Measurements from ENCODE around the gene CHCHD6.

The CHCHD6 gene

DNA sequence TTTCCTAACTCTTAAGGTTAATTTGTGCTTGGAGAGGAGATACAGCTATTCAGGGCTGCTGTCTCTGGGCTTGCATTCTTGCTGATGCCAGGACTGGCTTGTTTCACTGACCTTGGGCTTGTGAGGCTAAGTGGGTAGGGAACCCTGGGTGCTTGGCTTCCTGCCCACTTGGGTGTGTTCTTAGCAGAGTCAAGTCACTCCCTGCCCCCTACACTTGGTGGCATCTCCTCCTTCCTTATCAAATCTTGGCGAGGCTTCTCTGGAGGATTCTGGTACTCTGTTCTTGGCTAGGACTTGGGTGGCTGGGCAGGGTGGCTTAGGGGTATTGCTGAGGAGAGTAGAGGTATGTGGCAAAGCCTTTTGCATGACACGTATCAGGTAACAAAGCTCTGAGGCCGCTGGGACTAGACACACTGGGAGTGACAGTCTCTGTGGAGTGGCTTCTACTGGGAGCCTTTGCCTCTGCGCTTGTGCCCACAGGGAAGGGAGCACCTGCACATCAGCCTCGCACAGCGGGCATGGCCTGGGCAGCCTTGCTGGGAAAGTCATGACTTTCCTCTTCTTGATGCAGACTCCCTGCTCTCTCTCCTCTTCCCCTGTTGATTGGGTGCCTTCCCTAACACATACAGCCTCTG, 41.8 kb downstream of the CHCHD6 start:
- no peak for DNase-seq

DNA sequence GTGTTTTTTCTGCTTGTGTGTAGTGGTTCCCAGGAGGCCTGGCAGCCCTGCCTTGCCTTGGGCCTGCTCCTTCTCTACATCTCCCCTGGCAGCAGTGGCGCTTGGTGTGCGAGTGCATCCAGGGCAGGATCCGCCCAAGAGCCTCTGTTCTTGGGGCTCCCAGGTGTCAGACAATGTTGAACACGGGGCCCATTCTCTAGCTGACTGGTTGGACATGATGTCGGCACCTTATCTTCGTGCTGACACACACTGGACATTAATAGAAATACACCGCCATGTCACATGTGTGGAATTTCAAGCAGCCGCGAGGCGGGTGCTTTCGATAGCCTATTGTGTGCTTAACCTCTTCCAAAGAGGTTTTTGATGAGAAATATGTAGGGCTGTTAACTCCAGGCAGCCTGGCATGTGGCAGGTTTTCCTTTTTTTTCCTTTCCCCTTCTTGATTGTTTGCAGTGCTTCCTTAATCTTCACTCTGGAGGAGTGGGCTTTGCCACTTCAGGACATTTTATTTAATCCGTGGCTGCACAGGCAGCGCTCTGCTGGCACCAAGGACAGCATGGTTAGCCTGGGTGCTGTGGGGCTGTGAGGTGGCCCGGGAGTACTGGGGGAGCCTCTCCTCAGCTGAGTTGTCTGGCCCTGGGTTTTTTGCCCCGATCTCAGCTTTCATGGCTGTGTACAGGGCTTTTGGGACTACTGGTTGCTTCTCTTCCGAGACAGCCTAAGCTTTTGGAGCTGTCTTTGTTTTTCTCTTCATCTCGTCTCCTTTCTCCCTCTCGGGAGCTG, 42.5 kb downstream of the CHCHD6 start:
- no peak for DNase-seq

DNA sequence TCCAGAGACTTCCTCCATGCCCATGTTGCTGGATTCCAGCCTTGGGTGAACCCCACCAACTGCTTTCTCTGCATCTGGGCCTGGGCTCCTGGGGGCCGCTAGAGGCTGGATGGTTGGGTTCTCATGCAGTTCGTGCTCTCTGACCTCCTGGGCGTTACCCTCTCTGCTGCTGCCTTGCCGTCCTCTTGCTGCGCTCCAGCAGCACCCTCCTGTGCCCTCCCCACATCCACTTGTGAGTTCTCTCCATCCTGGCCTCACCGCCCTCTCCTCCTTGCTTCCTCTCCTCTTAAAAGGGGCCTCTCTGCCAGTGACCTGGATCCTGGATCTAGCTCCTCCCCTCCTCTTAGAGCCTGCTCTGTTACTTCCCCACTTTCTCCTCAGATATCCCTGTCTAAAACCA, 43.7 kb downstream of the CHCHD6 start:
- no peak for DNase-seq

DNA sequence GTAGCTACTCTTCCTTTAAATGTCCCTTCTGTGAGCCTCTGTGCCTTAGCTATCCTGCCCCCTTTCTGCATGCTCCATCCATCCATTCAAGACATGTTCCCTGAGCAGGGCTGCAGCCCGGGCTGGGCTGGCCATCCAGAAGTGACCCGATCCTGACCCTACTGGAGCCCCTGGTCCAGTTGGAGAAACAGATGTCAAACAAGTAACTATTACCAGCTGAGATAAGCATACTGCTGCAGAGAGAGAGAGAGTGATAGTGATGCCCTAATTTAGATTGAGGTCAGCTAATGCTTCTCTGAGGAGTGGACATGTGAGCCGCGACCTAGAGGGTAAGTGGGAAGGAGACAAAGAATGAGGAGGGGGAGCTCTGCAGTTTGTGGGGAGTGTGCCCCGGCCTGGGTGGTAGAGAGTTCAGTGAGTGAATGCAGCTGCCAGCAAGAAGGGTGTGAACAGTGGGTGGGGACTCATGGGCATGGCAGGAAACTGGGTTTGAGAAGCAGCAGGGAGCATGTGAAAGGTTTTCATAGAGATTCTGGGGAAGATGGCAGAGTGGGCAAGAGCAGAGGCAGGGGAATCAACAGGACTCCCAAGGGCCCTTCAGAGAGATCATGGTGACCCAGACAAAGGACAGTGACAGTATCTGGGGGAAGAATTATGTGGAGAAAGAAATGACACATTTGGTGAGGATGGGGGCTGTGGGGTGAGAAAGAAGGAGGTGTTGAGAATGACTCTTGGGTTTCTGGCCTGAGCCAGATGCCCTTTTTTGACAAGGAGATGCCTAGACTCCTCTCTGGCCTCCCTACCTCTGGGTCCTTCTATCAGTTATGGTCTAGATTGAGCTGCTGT, 44.9 kb downstream of the CHCHD6 start:
- no peak for DNase-seq

DNA sequence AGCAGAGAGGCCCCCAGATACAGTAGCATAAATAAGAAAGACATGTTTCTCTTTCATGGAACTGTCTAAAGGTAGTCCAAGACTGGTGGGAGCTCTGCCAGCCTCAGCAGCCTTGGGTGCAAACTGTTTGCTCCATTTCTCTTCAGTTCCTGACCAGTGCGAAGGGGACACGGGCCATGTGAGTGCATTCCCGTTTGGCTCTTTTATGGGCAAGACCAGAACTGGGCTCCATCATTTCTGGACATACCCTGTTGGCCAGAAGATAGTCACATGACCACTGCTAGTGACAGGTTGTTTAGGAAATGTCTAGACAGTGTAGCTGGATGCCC, 45.5 kb downstream of the CHCHD6 start:
- DNase-seq, result no peak

DNA sequence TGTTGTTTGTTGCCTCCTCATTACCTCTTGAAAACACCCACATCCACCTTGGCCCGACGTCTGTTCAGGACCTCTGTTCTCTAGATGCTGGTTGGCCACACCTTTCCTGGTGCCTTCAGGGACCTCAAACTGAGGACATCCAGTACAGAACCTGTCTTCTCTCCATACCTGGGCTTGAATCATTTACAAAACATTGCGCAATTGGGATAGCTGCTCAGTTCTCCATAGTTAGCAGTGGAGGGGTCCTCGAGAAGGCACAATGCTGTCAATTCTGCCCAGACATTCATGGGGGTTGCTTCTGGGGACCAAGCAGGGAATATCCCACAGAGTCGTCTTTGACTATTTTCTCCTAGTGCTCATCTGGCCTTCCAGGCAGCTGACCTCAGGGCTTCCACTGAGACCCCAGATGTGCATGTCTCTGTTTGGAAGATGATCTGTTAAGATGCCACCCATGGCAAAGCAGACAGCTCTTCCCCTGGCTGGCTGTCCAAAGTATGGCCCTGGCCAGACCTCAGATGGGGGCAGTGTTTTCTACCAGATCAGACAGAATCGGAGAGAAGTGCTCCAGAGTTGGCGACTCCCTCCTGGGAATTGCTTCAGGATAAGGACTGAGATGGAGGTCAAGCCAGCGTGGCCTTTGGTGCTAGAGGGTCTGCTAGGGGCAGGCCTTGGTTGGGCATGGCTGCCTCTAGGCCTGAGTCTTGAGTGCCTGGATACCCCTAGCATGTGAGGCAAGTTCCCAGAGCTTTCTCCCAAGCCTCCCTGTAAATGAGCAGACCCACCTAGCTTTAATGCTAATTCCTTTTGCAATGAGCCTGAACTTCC, 46.1 kb downstream of the CHCHD6 start:
- DNase-seq, result no peak

DNA sequence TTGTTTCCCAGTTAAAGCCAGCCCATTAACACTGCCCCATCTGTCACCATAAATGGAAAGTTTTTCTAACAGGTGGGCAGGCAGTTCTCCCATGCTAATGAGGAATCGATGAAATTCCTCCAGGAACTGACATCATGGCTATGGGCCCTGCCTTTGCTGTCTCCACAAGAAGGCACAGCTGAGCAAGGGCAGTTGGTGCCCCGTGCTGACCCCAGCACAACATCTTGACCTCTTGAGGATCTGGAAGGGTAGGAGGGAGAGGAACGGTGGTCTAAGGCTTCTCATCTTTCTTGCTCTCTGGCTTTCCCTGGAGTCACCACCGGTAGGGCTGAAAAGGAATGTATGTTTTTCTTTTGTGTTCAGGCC, 46.7 kb downstream of the CHCHD6 start:
- DNase-seq, result no peak

DNA sequence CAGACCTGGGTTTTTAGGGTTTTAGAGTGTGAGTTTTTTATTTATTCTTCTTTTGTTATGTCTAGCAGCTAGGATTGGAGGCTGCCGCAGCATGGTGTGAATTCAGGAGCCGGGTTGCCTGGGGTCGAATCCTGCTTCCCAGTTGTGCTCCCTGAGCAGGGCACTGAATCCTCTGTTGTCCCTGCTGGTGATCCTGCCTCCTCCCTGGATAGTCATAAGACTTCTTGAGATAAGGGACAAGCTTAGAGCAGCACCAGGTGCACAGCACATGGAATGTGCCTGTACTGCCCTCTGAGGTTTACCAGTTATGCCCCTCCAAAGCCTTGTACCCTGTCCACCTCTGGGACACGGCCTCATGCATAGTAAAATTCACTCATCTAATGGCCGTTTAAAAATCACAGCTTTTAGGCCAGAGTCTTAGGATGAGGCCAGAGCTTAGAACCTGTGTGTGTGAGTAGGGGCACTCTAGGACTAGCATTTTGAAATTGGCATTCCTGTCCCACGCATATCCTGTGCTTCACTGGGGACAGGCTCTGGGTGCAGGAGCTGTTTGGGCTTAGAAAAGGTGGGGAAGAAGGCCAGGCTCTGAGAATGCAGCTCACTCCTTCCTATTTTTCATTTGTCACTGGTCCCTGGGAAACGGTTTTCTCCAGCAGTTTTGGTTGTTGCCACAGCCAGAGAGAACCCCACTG, 47.7 kb downstream of the CHCHD6 start:
- no peak for DNase-seq

DNA sequence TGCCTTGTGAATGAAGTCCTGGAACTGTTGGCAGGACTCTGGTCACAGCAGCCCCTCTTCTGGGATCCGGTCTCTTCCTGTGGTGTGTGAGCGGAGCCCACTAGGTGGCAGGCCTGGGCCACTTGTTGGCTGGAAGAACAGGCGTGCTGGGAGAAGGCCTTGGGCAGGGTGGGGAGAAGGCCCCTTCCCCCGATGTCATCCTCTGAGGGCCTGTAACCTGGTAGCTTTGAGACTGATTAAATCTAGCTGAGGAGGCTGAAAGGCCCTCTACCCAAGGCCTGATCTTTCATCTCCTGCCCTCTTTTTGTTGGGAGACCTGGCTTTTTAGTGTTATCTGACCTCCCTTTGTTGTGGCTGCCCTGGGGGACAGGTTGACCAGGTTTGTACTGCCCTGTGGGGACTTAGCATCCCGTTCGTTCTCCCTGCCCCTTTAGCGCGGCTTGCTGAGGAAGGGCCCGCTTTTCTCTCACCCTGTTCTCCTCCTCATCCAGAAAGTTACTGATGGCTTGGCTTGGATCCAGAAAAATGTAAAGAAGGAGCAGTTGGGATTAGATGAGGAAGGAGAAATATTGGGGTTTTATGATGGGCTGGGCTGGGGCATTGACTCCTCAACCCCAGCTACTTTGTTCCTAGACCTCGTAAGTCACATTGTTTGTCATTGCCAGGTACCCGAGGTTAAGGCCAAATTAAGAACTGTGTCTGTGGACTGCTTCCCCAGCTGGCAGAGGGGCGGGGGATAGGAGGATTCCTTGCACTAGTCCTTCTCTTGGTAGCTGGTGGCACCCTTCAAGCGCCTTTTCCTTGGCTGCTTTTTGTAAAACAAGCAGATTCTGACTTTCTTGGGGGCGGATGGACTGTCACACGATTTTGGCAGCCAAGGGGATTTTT, 48.5 kb downstream of the CHCHD6 start:
- peak; percentile 57 for DNase-seq

DNA sequence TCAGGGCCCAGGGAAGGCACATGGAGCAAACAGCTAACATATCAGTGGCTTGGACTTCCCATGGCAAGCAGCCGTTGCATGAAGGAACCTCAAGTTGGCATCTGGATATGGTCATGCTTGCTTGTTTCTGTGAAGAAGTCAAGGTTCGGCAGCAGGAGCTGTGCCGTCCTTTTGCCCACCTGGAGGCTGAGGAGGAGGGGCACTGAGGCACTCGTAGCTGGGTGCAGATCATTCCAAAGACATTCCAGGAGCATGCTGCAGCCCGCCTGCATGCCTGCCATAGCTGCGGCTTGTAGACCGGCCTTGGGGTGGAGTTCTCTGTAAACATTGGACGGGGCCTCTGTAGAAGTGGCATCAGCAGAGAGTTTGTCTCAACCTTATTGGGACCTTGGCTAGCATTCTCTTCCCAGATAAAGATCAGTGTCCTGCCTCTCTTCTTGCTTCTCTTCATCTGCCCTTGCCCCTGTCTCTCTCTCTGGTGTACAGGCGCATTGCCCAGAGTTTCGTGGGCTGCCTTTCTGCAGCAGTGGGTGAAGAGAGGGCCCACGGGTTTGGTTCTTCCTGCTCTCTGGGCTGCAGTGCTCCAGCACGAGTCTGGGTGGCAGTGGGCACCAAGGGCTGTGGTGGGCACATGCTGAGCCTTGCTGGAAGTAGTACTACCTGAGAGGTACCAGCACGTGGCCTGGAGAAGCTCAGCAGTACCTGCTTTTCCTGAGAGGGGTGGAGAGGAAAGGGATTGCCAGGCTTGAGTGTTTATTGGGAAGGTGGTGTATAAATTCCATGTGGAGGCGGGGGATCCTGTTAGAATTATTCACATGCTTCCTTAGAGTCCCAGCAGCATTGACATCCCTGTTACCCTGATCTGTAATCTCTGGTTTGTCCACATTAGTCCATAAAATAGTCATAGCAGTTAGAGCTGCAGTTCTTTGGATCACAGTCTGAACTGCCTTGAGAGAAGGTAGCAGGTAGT, 49.4 kb downstream of the CHCHD6 start:
- no peak for DNase-seq

DNA sequence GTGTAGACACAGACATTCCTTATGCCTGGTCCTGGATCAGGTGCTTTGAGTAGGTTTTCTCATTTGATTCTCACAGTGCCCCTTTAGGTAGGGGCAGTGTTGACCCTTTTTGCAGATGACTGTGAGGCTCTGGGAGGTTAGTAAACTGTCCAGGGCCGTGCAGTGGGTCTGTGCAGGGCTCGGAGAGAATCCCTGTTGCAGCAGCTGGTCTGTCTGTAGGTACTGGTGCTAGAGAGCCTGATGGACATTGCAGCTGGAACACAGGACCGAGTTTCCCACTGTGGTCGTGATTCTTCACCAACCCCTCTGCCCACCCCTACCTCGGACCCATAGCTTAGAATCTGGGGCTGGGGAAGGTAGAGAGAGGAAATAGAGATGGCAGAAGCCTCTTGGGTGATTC, 51.8 kb downstream of the CHCHD6 start:
- no peak for DNase-seq

DNA sequence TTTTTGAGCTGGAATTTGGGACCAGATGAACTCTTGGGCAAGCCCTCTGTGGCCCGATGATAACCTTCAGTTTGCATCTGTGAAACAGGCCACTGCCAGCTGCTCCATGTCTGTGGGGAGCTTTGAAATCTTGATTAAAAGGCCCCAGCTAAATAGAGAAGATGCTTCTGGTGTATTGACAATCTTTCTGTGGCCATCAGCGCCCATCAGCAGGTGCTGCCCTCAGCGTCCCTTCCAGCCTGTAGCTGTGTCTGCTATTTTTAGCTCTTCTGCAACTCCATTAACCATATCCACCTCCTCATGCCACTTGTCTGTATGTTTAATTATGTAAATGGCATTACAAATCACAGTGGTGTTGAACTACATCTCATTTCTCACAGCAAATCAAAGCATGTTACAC, 54.0 kb downstream of the CHCHD6 start:
- DNase-seq, result no peak

DNA sequence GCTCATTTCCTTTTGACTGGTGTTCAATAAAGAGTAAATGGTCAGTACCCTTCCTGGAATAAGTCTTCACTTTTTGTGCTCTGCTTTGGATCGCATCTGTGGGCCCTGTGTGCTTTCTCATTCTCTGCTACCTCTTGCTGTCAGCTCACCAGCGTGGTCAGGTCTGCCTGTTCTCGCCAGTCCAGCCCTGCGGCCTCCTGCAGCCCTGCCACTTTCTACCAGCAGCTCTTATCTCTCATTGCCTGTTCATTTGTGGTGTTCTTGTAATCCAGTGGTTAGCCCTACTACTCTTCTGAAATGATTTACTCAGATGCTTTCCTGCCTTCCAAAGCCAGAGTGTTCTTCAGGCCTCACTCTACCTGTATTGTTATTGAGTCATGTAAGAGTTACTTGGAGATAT, 54.8 kb downstream of the CHCHD6 start:
- no peak for DNase-seq

DNA sequence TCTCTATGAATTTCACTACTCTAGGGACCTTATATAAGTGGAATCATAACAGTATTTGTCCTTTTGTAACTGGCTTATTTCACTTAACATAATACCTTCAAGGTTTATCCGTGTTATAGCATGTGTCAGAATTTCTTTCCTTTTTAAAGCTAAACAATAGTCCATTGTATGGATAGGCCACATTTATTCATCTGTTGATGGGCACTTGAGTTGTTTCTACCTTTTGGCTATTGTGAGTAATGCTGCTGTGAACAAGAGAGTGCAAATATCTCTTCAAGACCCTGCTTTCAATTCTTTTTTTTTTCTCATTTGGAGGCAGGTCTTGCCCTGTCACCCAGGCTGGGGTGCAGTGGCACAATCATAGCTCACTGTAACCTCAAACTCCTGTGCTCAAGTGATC, 56.5 kb downstream of the CHCHD6 start:
- DNase-seq, result no peak

DNA sequence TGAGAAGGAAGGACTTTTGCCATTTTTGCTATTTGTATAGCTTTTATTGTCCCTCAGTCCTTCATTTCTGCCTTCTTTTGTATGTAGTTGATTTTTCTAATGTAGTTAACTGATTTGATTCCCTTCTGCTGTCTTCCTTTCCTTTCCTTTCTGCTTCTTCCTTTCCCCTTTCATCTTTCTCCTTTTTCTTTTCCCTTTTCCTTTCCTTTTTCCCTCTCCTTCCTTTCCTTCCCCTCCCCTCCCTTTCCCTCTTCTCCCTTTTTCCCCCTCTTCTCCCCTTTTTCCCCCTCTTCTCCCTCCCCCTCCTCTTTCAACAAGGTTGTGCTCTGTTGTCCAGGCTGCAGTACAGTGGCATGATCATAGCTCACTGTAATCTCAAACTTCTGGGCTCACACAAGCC, 59.0 kb downstream of the CHCHD6 start:
- no peak for DNase-seq

DNA sequence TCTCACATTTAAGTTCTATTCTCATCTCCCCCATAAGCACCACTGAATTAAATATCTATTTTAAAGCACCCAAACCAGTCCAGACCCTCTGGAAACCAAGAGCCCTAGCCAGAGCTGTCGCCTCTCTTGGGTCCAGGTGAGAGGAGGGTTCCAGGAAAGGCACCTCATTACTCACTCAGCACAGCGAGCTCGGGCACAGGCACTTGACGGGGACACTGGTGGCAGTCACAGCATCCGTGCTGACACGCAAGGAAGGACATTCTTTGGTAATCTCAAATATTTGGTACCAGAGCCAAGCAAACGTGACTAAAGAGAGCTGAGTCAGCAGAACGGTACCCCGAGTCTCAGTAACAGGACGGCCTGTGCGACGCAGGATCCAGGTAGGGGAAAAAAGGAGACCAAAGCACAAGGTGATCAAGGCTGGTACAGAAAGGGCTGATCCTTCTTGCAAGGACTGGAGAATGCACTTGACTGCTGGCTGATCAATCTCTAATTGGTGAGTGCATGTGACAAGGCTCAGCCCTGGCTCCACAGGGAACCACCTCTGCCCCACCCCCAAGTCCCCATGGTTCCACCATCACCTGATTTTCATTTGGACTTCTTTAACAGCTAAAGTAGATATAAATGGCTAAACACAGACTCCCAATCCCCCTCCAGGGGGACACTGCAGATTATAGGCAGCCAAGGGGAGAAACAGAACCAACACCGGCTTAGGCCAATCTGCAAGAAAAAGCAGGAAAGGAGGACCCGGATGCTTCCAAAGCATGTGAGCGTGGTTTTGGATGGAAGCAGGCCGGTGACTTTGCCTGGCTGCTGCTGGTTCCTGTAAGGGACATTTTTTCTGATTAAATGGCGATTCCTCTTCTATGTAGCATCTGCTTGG, 61.4 kb downstream of the CHCHD6 start:
- DNase-seq, result no peak

DNA sequence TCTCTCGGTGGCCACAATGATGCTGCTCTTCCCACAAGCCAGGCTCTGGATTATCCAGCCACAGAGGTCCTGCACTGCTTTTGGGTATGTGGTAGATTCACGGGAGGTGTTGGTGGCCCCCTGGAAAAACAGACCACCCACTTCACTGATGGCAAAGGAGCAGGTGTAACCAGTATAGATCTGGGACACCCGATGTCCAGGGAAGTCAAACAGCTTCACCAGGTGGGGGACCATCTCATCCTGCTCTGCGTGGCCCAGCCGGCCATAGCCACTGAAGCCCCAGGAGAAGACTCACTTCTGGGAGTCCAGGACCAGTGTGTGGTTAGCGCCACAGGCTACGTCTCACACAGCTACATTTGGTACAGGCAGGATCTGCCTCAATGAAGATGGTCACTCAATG, 62.6 kb downstream of the CHCHD6 start:
- DNase-seq, result no peak

DNA sequence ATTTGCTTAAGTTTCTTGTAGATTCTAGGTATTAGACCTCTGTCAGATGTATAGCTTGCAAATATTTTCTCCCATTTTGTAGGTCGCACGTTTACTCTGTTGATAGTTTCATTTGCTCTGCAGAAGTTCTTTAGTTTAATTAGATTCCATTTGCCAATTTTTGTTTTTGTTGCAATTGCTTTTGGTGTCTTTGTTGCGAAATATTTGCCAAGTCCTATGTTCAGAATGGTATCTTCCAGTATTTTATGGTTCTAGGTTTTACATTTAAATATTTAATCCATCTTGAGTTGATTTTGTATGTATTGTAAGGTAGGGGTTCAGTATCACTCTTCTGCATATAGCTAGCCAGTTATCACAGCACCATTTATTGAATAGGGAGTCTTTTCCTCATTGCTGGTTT, 64.9 kb downstream of the CHCHD6 start:
- no peak for DNase-seq

DNA sequence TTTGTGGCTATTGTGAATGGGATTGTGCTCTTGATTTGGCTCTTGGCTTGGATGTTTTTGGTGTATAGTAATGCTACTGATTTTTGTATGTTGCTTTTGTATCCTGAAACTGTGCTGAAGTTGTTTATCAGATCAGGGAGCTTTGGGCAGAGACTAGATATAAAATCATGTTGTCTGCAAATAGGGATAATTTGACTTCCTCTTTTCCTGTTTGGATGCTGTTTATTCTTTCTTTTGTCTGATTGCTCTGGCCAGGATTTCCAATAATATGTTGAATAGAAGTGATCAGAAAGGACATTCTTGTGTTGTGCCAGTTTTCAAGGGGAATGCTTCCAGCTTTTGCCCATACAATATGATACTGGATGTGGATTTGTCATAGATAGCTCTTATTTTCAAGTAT, 66.1 kb downstream of the CHCHD6 start:
- no peak for DNase-seq

Data from hippocampal formation (tissue), 2 donors.